GM23248 (cell line): ENCODE measurements around the gene SLC29A2. TPM values are rescaled to one million over a fixed set of nuclear protein-coding genes. Genes with fewer than 3 reads are reported as not detected.

Experiments used
- DNase-seq: peaks from one replicate; pipeline ENCODE4 v3.0.0-alpha.2; 2015
- H2AFZ ChIP-seq: fragments of 200-600 bp; sonication (generic); 2 replicates; pipeline ENCODE4 v1.6.1; 2016; ENCODE audit warnings: antibody characterized with exemption
- H3F3A ChIP-seq: fragments of 200-600 bp; sonication (generic); 2 replicates; pipeline ENCODE4 v1.6.1; 2016; ENCODE audit warnings: mild to moderate bottlenecking, antibody characterized with exemption, mixed run types; ENCODE audit not compliant: insufficient read depth
- H3K27ac ChIP-seq: fragments of 200-600 bp; sonication (generic); 2 replicates; pipeline ENCODE4 v1.5.1; 2016; ENCODE audit warnings: mild to moderate bottlenecking
- H3K27me3 ChIP-seq: fragments of 200-600 bp; sonication (generic); replicated peaks from 2 replicates; pipeline ENCODE4 v1.6.1; 2016; ENCODE audit warnings: mild to moderate bottlenecking; ENCODE audit not compliant: insufficient read depth
- H3K36me3 ChIP-seq: fragments of 200-600 bp; sonication (generic); 2 replicates; pipeline ENCODE4 v1.6.1; 2016; ENCODE audit warnings: low read depth, mild to moderate bottlenecking
- H3K4me1 ChIP-seq: fragments of 200-600 bp; sonication (generic); 2 replicates; pipeline ENCODE4 v1.6.1; 2016; ENCODE audit warnings: mild to moderate bottlenecking; ENCODE audit not compliant: insufficient read depth
- H3K4me2 ChIP-seq: fragments of 200-600 bp; sonication (generic); one replicate; pipeline ENCODE4 v1.6.1; 2016; ENCODE audit warnings: mild to moderate bottlenecking; ENCODE audit not compliant: unreplicated experiment
- H3K4me3 ChIP-seq: fragments of 200-600 bp; sonication (generic); 2 replicates; pipeline ENCODE4 v1.5.1; 2016; ENCODE audit warnings: mild to moderate bottlenecking
- H3K79me2 ChIP-seq: fragments of 200-600 bp; sonication (generic); 2 replicates; pipeline ENCODE4 v1.6.1; 2016; ENCODE audit warnings: mild to moderate bottlenecking; ENCODE audit not compliant: insufficient read depth
- H3K9ac ChIP-seq: fragments of 200-600 bp; sonication (generic); 2 replicates; pipeline ENCODE4 v1.6.1; 2016; ENCODE audit warnings: mild to moderate bottlenecking
- H3K9me2 ChIP-seq: fragments of 200-600 bp; sonication (generic); 2 replicates; pipeline ENCODE4 v1.6.1; 2016; ENCODE audit warnings: mixed run types, mild to moderate bottlenecking, moderate library complexity; ENCODE audit not compliant: insufficient read depth
- H3K9me3 ChIP-seq: fragments of 200-600 bp; sonication (generic); one replicate; pipeline ENCODE4 v1.6.1; 2017; ENCODE audit warnings: low read depth
- H4K20me1 ChIP-seq: fragments of 200-600 bp; sonication (generic); 2 replicates; pipeline ENCODE4 v1.6.0; 2016; ENCODE audit not compliant: insufficient read depth
- EZH2 ChIP-seq: fragments of 200-600 bp; sonication (generic); IDR thresholded peaks from 2 replicates; pipeline ENCODE4 v1.6.1; 2018; ENCODE audit warnings: antibody characterized with exemption, mild to moderate bottlenecking; ENCODE audit not compliant: insufficient read depth, poor library complexity, severe bottlenecking
- EZH2phosphoT487 ChIP-seq: fragments of 200-600 bp; sonication (generic); IDR thresholded peaks from 2 replicates; pipeline ENCODE4 v1.6.1; 2018; ENCODE audit warnings: antibody characterized with exemption, moderate library complexity, mild to moderate bottlenecking, low read depth; ENCODE audit not compliant: insufficient read depth
- WGBS, 2 experiments: methylation state at CpG; one replicate each; pipeline ENCODE4 v1.1.6; 2015 to 2017; ENCODE audit warnings: low lambda C conversion rate in 2 of 2, low coverage in 1 of 2; ENCODE audit errors: missing lambda C conversion rate in 2 of 2; 5-methylcytosine and 5-hydroxymethylcytosine counted together
- in situ Hi-C: fragments of 300-500 bp; cut with MboI; formaldehyde crosslinking; loops from 2 replicates; pipeline ENCODE4 v1.15.0; 2020
- polyA plus RNA-seq: library from polyadenylated mRNA; unstranded; fragments of >200 nt; fragmentation: Nextera tagmentation; extraction: Ambion mirVana; gene quantifications from 2 replicates; pipeline ENCODE4 v1.2.1, GENCODE V29; 2016
- total RNA-seq: library from RNA; depleted of rRNA; stranded (reverse); fragments of >200 nt; shearing (Covaris generic); gene quantifications from 2 replicates; pipeline ENCODE4 v1.2.3, GENCODE V29; 2014

SLC29A2 gene
- total and polyA plus RNA-seq, 2 experiments from 2014 or later = not detected

DNA sequence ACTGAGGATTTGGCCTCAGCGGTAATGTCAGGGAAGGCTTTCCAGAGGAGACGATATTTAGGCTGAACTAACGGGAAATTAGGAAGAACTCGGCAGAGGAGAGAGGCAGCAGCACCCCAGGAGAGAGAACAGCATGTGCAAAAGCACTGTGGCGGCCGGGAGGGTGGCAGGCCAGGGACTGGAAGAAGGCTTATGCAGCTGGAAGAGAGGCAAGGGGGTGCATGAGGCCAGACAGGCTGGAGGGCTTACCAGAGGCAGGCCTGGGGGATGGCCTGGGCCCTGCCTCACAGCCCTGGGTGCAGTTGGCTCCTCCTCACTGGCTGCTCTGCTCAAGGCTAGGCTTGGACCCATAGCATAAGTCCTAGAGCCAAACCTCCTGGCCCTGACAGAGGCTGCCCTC, 41.6 kb upstream of the SLC29A2 start:
- Histone ChIP-seq H3K27ac (no peak overlapping the region), H3F3A (no peaks in the 10 kb centered on the region), H3K4me2 (no peak overlapping the region), H2AFZ (no peak overlapping the region), H3K79me2 (no peaks in the 10 kb centered on the region), H3K9me2 (no peaks in the 10 kb centered on the region), H3K27me3 (no peaks in the 10 kb centered on the region), H3K4me3 (no peak overlapping the region), H3K9ac (no peak overlapping the region), H4K20me1 (no peaks in the 10 kb centered on the region), H3K4me1 (peaks cover 7% of the 10 kb centered on the region), H3K36me3 (no peaks in the 10 kb centered on the region), H3K9me3 (no peaks in the 10 kb centered on the region)
- no peak for TF ChIP-seq EZH2phosphoT487
- 83 to 84% methylated on average over 6 of the region's 6 CpGs for WGBS, 2 experiments
- no peak for DNase-seq
- in situ Hi-C loops = no loop called here

DNA sequence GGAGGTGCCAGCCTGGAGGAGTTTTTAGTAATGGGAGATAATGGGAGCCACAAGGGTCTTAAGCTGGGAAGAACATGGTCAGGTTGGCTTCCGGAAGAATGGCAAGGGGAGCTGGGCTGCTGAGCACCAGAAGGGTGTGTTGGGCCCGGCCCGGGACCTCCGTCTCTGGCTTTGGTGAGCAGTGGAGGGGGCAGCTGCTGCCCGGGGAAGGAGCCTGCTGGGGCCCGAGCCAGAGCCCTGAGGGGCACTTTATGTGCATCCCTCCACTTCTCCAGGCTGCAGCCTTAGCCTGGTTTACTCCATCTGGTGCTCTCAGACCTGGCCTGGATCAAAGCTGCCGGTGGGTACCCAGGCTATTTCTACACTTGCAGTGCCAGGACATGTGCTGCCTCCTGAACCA, 40.5 kb upstream of the SLC29A2 start:
- Histone ChIP-seq H3K79me2 (no peaks in the 10 kb centered on the region), H3F3A (no peaks in the 10 kb centered on the region), H3K9ac (no peak overlapping the region), H3K4me3 (no peak overlapping the region), H3K36me3 (no peaks in the 10 kb centered on the region), H3K4me2 (no peak overlapping the region), H2AFZ (no peak overlapping the region), H3K9me3 (no peaks in the 10 kb centered on the region), H3K9me2 (no peaks in the 10 kb centered on the region), H3K27me3 (peaks cover 9% of the 10 kb centered on the region), H3K27ac (no peak overlapping the region), H4K20me1 (no peaks in the 10 kb centered on the region), H3K4me1 (no peaks in the 10 kb centered on the region)
- in situ Hi-C loops = no loop called here
- no peak for TF ChIP-seq EZH2phosphoT487
- no peak for TF ChIP-seq EZH2
- no peak for DNase-seq
- WGBS, 2 experiments = 60 to 64% methylated on average over 6 to 7 of the region's 7 CpGs

DNA sequence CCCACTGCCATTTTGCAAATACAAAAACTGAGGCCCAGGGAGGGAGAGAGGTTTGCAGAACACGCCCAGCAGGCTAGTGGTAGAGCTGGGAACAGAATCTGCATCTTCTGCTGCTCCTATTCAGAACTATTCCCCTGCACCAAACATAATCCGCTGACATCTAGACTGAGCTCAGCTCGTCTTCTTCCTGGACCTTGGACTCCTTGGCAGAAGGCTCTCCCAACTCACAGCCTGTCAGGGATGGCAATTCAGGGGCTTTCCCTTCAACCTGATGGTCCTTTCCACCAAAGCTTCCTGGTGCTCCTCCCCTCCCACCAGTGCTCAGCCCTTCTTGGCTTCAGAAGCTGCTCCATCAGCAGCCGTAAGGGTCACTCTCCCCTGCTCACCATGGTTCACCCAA, 39.8 kb upstream of the SLC29A2 start:
- no peaks in the 10 kb centered on the region for H3K9me3 ChIP-seq
- H4K20me1 ChIP-seq = no peaks in the 10 kb centered on the region
- DNase-seq = no peak
- WGBS, 2 experiments = 69 to 71% methylated on average over 4 of the region's 4 CpGs
- H3F3A ChIP-seq = no peaks in the 10 kb centered on the region
- H3K4me3 ChIP-seq = no peak overlapping the region
- H3K4me1 ChIP-seq = no peaks in the 10 kb centered on the region
- TF ChIP-seq EZH2phosphoT487 (no peak), EZH2 (no peak)
- H3K4me2 ChIP-seq = no peak overlapping the region
- no peaks in the 10 kb centered on the region for H3K9me2 ChIP-seq
- in situ Hi-C loops = no loop called here
- peaks cover 17% of the 10 kb centered on the region for H3K27me3 ChIP-seq
- H2AFZ ChIP-seq = no peak overlapping the region
- no peaks in the 10 kb centered on the region for H3K36me3 ChIP-seq
- no peak overlapping the region for H3K27ac ChIP-seq
- H3K79me2 ChIP-seq = no peaks in the 10 kb centered on the region
- no peak overlapping the region for H3K9ac ChIP-seq

DNA sequence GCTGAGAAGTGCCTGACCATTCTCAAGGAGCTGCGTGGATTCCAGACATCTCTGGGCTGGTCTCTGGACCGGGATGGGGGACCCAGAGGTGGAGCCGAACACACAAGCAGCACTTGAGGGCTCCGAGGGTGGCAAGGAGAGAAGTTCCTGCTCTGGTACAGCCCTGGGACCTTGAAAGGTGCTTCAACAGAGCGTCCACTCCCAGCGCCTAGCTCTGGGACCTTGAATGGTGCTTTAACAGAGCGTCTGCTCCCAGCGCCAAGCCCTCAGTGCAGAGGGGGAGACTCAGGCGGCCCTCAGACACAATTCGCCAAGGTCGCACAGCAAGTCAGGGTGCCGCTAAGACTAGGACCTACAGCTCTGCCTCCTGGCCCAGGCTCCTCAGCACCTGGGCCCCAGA, 38.6 kb upstream of the SLC29A2 start:
- Histone ChIP-seq H3K4me1 (no peaks in the 10 kb centered on the region), H3K36me3 (no peaks in the 10 kb centered on the region), H3K27me3 (peaks cover 28% of the 10 kb centered on the region), H3K4me2 (no peak overlapping the region), H3K9me3 (no peaks in the 10 kb centered on the region), H3K27ac (no peak overlapping the region), H2AFZ (no peak overlapping the region), H3K4me3 (no peak overlapping the region), H3K9me2 (no peaks in the 10 kb centered on the region), H4K20me1 (no peaks in the 10 kb centered on the region), H3K9ac (no peak overlapping the region), H3F3A (no peaks in the 10 kb centered on the region), H3K79me2 (no peaks in the 10 kb centered on the region)
- no peak for DNase-seq
- WGBS, 2 experiments = 87 to 89% methylated on average over 11 to 12 of the region's 12 CpGs
- in situ Hi-C loops = no loop called here
- TF ChIP-seq EZH2phosphoT487 = no peak
- TF ChIP-seq EZH2 = no peak

DNA sequence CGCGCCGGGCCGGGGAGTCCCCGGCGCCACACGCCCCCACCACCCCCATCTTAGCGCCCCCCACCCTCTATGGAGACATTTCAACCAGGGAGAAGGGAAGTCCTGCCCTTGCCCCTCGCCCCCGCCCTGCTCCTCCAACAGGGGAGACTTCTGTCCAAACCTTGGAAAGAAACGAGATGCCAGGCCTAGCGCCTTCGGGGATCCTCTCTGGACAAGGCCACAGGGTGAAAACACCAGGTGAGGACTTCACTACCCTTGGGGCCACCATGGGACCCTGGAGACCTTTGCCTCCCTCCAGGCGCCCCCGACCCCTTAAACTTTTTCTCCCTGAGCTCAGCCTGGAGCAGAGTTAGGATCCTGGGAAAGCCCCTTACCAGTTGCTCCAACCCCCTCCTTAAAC, 37.7 kb upstream of the SLC29A2 start:
- no peaks in the 10 kb centered on the region for H3K36me3 ChIP-seq
- peak overlapping the region; percentile 82 for H3K4me2 ChIP-seq
- no peaks in the 10 kb centered on the region for H3F3A ChIP-seq
- no peaks in the 10 kb centered on the region for H3K9me2 ChIP-seq
- no peak overlapping the region for H3K27ac ChIP-seq
- WGBS, 2 experiments = 30 to 38% methylated on average over 7 to 10 of the region's 15 CpGs
- peaks cover 33% of the 10 kb centered on the region for H3K27me3 ChIP-seq
- H2AFZ ChIP-seq = no peak overlapping the region
- no peak for DNase-seq
- H3K9ac ChIP-seq = 0 out of 2 replicates have a peak overlapping the region, but pooled peaks have one; percentile 8
- H3K79me2 ChIP-seq = no peaks in the 10 kb centered on the region
- H3K4me3 ChIP-seq = peak overlapping the region; percentile 72
- in situ Hi-C loops = no loop called here
- TF ChIP-seq EZH2 (no peak), EZH2phosphoT487 (no peak)
- H3K4me1 ChIP-seq = no peaks in the 10 kb centered on the region
- H3K9me3 ChIP-seq = no peaks in the 10 kb centered on the region
- no peaks in the 10 kb centered on the region for H4K20me1 ChIP-seq
